K562 (cell line): ENCODE results near the gene EML6. TPM values are rescaled to one million over a fixed set of nuclear protein-coding genes. Genes with fewer than 3 reads are reported as not detected.

Experiments used
- polyA plus RNA-seq, 8 experiments: library from polyadenylated mRNA; depleted of rRNA in 4 of 8; stranded (reverse) in 5 of 8; unstranded in 3 of 8; fragments of >200 nt; fragmentation: Nextera tagmentation in 2 of 8; fragmentation: Illumina TruSeq in 1 of 8; extraction: Ambion mirVana in 2 of 8; extraction: Trizol in 1 of 8; gene quantifications; 2 replicates each; pipeline versions ENCODE4 v1.2.1 to v1.2.3, GENCODE V29; 2011 to 2014; ENCODE audit warnings: inconsistent platforms in 1 of 8, missing spikeins in 1 of 8
- total RNA-seq, 7 experiments: library from RNA; depleted of rRNA in 6 of 7; stranded (reverse); fragments of >200 nt in 6 of 7; fragmentation: Illumina TruSeq in 2 of 7; extraction: Trizol in 2 of 7; gene quantifications; 2 replicates each; pipeline versions ENCODE4 v1.2.1 to v1.2.3, GENCODE V29; 2011 to 2021; ENCODE audit warnings: low replicate concordance in 1 of 7
- TF ChIP-seq, protein P1 (sequence below): fragments of 200-600 bp; sonication (generic); IDR thresholded peaks from one replicate; pipeline ENCODE4 v1.6.1; 2012; ENCODE audit warnings: mild to moderate bottlenecking, low read depth, low read length, inconsistent platforms

The EML6 gene
- total and polyA plus RNA-seq, 9 of the 15 experiments (the other 6 are each of a cell fraction or from before 2014, with no cell fraction given): 0.07 to 0.56 (median 0.25) TPM

GRCh38 chr2:54966837-54967236 lies 243.4 kb downstream of the EML6 start (continued):
- TF ChIP-seq, protein P1, sequence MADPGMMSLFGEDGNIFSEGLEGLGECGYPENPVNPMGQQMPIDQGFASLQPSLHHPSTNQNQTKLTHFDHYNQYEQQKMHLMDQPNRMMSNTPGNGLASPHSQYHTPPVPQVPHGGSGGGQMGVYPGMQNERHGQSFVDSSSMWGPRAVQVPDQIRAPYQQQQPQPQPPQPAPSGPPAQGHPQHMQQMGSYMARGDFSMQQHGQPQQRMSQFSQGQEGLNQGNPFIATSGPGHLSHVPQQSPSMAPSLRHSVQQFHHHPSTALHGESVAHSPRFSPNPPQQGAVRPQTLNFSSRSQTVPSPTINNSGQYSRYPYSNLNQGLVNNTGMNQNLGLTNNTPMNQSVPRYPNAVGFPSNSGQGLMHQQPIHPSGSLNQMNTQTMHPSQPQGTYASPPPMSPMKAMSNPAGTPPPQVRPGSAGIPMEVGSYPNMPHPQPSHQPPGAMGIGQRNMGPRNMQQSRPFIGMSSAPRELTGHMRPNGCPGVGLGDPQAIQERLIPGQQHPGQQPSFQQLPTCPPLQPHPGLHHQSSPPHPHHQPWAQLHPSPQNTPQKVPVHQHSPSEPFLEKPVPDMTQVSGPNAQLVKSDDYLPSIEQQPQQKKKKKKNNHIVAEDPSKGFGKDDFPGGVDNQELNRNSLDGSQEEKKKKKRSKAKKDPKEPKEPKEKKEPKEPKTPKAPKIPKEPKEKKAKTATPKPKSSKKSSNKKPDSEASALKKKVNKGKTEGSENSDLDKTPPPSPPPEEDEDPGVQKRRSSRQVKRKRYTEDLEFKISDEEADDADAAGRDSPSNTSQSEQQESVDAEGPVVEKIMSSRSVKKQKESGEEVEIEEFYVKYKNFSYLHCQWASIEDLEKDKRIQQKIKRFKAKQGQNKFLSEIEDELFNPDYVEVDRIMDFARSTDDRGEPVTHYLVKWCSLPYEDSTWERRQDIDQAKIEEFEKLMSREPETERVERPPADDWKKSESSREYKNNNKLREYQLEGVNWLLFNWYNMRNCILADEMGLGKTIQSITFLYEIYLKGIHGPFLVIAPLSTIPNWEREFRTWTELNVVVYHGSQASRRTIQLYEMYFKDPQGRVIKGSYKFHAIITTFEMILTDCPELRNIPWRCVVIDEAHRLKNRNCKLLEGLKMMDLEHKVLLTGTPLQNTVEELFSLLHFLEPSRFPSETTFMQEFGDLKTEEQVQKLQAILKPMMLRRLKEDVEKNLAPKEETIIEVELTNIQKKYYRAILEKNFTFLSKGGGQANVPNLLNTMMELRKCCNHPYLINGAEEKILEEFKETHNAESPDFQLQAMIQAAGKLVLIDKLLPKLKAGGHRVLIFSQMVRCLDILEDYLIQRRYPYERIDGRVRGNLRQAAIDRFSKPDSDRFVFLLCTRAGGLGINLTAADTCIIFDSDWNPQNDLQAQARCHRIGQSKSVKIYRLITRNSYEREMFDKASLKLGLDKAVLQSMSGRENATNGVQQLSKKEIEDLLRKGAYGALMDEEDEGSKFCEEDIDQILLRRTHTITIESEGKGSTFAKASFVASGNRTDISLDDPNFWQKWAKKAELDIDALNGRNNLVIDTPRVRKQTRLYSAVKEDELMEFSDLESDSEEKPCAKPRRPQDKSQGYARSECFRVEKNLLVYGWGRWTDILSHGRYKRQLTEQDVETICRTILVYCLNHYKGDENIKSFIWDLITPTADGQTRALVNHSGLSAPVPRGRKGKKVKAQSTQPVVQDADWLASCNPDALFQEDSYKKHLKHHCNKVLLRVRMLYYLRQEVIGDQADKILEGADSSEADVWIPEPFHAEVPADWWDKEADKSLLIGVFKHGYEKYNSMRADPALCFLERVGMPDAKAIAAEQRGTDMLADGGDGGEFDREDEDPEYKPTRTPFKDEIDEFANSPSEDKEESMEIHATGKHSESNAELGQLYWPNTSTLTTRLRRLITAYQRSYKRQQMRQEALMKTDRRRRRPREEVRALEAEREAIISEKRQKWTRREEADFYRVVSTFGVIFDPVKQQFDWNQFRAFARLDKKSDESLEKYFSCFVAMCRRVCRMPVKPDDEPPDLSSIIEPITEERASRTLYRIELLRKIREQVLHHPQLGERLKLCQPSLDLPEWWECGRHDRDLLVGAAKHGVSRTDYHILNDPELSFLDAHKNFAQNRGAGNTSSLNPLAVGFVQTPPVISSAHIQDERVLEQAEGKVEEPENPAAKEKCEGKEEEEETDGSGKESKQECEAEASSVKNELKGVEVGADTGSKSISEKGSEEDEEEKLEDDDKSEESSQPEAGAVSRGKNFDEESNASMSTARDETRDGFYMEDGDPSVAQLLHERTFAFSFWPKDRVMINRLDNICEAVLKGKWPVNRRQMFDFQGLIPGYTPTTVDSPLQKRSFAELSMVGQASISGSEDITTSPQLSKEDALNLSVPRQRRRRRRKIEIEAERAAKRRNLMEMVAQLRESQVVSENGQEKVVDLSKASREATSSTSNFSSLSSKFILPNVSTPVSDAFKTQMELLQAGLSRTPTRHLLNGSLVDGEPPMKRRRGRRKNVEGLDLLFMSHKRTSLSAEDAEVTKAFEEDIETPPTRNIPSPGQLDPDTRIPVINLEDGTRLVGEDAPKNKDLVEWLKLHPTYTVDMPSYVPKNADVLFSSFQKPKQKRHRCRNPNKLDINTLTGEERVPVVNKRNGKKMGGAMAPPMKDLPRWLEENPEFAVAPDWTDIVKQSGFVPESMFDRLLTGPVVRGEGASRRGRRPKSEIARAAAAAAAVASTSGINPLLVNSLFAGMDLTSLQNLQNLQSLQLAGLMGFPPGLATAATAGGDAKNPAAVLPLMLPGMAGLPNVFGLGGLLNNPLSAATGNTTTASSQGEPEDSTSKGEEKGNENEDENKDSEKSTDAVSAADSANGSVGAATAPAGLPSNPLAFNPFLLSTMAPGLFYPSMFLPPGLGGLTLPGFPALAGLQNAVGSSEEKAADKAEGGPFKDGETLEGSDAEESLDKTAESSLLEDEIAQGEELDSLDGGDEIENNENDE: no peak
